Prostate gland (tissue), 2 donors: ENCODE measurements around the gene LAMA1. TPM values are rescaled to one million over a fixed set of nuclear protein-coding genes. Genes with fewer than 3 reads are reported as not detected.

Experiments
- DNase-seq: peaks from one replicate; pipeline ENCODE4 v3.0.0-alpha.2; 2019; ENCODE audit warnings: low spot score
- H3K27ac ChIP-seq, 2 donors: fragments of 200-600 bp; sonication (generic); 2 replicates each; pipeline ENCODE4 v1.5.1; 2017 to 2019
- H3K27me3 ChIP-seq: fragments of 200-600 bp; sonication (generic); replicated peaks from 2 replicates; pipeline ENCODE4 v1.5.1; 2019; ENCODE audit not compliant: insufficient read depth
- H3K36me3 ChIP-seq, 2 donors: fragments of 200-600 bp; sonication (generic); 1 replicate in 1 of 2; 2 replicates in 1 of 2; pipeline versions ENCODE4 v1.5.1 to v1.8.1; 2017 to 2019
- H3K4me1 ChIP-seq: fragments of 200-600 bp; sonication (generic); replicated peaks from 2 replicates; pipeline ENCODE4 v1.5.1; 2019
- H3K4me3 ChIP-seq, 2 donors: fragments of 200-600 bp; sonication (generic); 2 replicates each; pipeline ENCODE4 v1.5.1; 2017 to 2019
- H3K9me3 ChIP-seq: fragments of 200-600 bp; sonication (generic); 2 replicates; pipeline ENCODE4 v1.5.1; 2017
- CTCF ChIP-seq, 4 experiments: fragments of 200-600 bp in 2 of 4; fragments of 450-650 bp in 2 of 4; sonication (generic) in 2 of 4; IDR thresholded peaks; 1 replicate in 3 of 4; 2 replicates in 1 of 4; pipeline ENCODE4 v1.5.1; 2016 to 2019; ENCODE audit warnings: antibody characterized with exemption in 4 of 4, mild to moderate bottlenecking in 2 of 4, moderate library complexity in 2 of 4
- POLR2A ChIP-seq: fragments of 450-650 bp; IDR thresholded peaks from one replicate; pipeline ENCODE4 v1.6.1; 2016; ENCODE audit warnings: antibody characterized with exemption, mild to moderate bottlenecking
- POLR2AphosphoS5 ChIP-seq: sonication (generic); formaldehyde crosslinking; IDR thresholded peaks from one replicate; pipeline ENCODE4 v1.6.1; 2017; ENCODE audit warnings: antibody characterized with exemption
- WGBS: methylation state at CpG from one replicate; pipeline ENCODE4 v1.1.5; 2018; 5-methylcytosine and 5-hydroxymethylcytosine counted together
- intact Hi-C: fragments of 100-400 bp; cut with DNase I; formaldehyde crosslinking; loops from one replicate; pipeline ENCODE4 v1.14.2; 2022
- total RNA-seq, 2 donors: library from RNA; depleted of rRNA; stranded (reverse); fragments of >200 nt; gene quantifications; one replicate each; pipeline ENCODE4 v1.1.0, GENCODE V29; 2016

Gene LAMA1
- total RNA-seq, 2 donors from 2014 or later = 1.8 to 59.6 TPM

- WGBS = 93% methylated on average over 19 of the region's 19 CpGs
- no peak for DNase-seq
- no peaks in the 10 kb centered on the region for H3K4me1 ChIP-seq
- H3K27ac ChIP-seq = no peak overlapping the region
- no peaks in the 10 kb centered on the region for H3K36me3 ChIP-seq
- no peaks in the 10 kb centered on the region for H3K9me3 ChIP-seq
- intact Hi-C loops = no loop called here
- H3K4me3 ChIP-seq = no peak overlapping the region
- no peaks in the 10 kb centered on the region for H3K27me3 ChIP-seq
- TF ChIP-seq POLR2AphosphoS5 (no peak), CTCF (IDR thresholded peaks at IDR 0.05) (no peak)
These were observed 94.5 kb downstream of the LAMA1 start for GRCh38 chr18:7023063-7023580.

- DNase-seq = peak; percentile 83
- Histone ChIP-seq H3K9me3 (no peaks in the 10 kb centered on the region), H3K36me3 (no peaks in the 10 kb centered on the region), H3K4me3 (no peak overlapping the region), H3K4me1 (no peaks in the 10 kb centered on the region), H3K27ac (no peak overlapping the region), H3K27me3 (no peaks in the 10 kb centered on the region)
- intact Hi-C loops = no loop called here
- TF ChIP-seq CTCF (IDR thresholded peaks at IDR 0.05) (peak; percentile 35 to 94 (median 76)), POLR2AphosphoS5 (peak; percentile 77), POLR2A (no peak)
- WGBS = 58% methylated on average over 16 of the region's 16 CpGs
These were observed 95.4 kb downstream of the LAMA1 start for GRCh38 chr18:7021994-7022840.

GRCh38 chr18:7020995-7021777 is 96.4 kb downstream of the LAMA1 start:
- DNase-seq = no peak
- no peaks in the 10 kb centered on the region for H3K4me1 ChIP-seq
- intact Hi-C loops = no loop called here
- no peak overlapping the region for H3K4me3 ChIP-seq
- 94% methylated on average over 13 of the region's 13 CpGs for WGBS
- H3K36me3 ChIP-seq = no peaks in the 10 kb centered on the region
- H3K27ac ChIP-seq = no peak overlapping the region
- H3K9me3 ChIP-seq = no peaks in the 10 kb centered on the region
- H3K27me3 ChIP-seq = no peaks in the 10 kb centered on the region
- TF ChIP-seq POLR2AphosphoS5 (no peak), CTCF (IDR thresholded peaks at IDR 0.05) (no peak), POLR2A (no peak)

GRCh38 chr18:7017013-7017412 is 100.6 kb downstream of the LAMA1 start:
- Histone ChIP-seq H3K4me1 (no peaks in the 10 kb centered on the region), H3K9me3 (no peaks in the 10 kb centered on the region), H3K27me3 (no peaks in the 10 kb centered on the region), H3K27ac (no peak overlapping the region), H3K4me3 (no peak overlapping the region), H3K36me3 (no peaks in the 10 kb centered on the region)
- DNase-seq = no peak
- 91% methylated on average over 5 of the region's 5 CpGs for WGBS
- intact Hi-C loops = no loop called here
- TF ChIP-seq POLR2A (no peak), POLR2AphosphoS5 (no peak), CTCF (IDR thresholded peaks at IDR 0.05) (no peak)
